Femur (tissue), 1 donor: ENCODE results near the gene TTF2.

Experiments used
- DNase-seq: peaks from one replicate; pipeline ENCODE4 v3.0.0-alpha.2; 2017

The TTF2 gene

GRCh38 chr1:117047271-117047670, 12.9 kb upstream of the TTF2 start:
- no peak for DNase-seq

- DNase-seq = no peak
Measured at GRCh38 chr1:117049857-117050256, 10.3 kb upstream of the TTF2 start.

- no peak for DNase-seq
Measured at GRCh38 chr1:117051224-117052064, 8.7 kb upstream of the TTF2 start.

- no peak for DNase-seq
Measured at GRCh38 chr1:117054068-117054467, 6.1 kb upstream of the TTF2 start.

GRCh38 chr1:117058810-117059209, 1.3 kb upstream of the TTF2 start:
- DNase-seq = no peak

GRCh38 chr1:117059334-117059677, 820 bp upstream of the TTF2 start:
- DNase-seq = peak; percentile 67

- no peak for DNase-seq
Measured at GRCh38 chr1:117060441-117061317, 553 bp downstream of the TTF2 start.

GRCh38 chr1:117061986-117062415, 1.9 kb downstream of the TTF2 start:
- no peak for DNase-seq

- DNase-seq = no peak
Measured at GRCh38 chr1:117066367-117066766, 6.2 kb downstream of the TTF2 start.

- DNase-seq = peak; percentile 74
Measured at GRCh38 chr1:117067533-117068370, 7.6 kb downstream of the TTF2 start.

- no peak for DNase-seq
Measured at GRCh38 chr1:117068580-117068979, 8.5 kb downstream of the TTF2 start.

- DNase-seq = no peak
Measured at GRCh38 chr1:117069220-117069844, 9.2 kb downstream of the TTF2 start.

- DNase-seq = no peak
Measured at GRCh38 chr1:117070124-117070523, 10.0 kb downstream of the TTF2 start.

GRCh38 chr1:117076648-117077047, 16.5 kb downstream of the TTF2 start:
- DNase-seq = no peak

- DNase-seq = no peak
Measured at GRCh38 chr1:117077267-117077666, 17.1 kb downstream of the TTF2 start.

- no peak for DNase-seq
Measured at GRCh38 chr1:117079737-117080136, 19.6 kb downstream of the TTF2 start.

- no peak for DNase-seq
Measured at GRCh38 chr1:117084231-117084630, 24.1 kb downstream of the TTF2 start.

- DNase-seq = no peak
Measured at GRCh38 chr1:117087686-117088085, 27.6 kb downstream of the TTF2 start.

- DNase-seq = no peak
Measured at GRCh38 chr1:117089996-117090395, 29.9 kb downstream of the TTF2 start.

- no peak for DNase-seq
Measured at GRCh38 chr1:117092594-117092993, 32.5 kb downstream of the TTF2 start.

GRCh38 chr1:117093091-117093534, 33.0 kb downstream of the TTF2 start:
- DNase-seq = peak; percentile 45

- no peak for DNase-seq
Measured at GRCh38 chr1:117093870-117094621, 33.9 kb downstream of the TTF2 start.
